Common myeloid progenitor, CD34-positive (primary cell): ENCODE measurements around the gene ODF4.
"Not testable (repeated sequence)": the region's sequence is repeated elsewhere in the genome, so short reads cannot be mapped to it uniquely, and the experiment has no call there.

Experiments used
- CTCF ChIA-PET: fragments of 350-600 bp; sonication (Branson Sonifier 250); formaldehyde crosslinking; loops from one replicate; lab custom pipeline; 2021; ENCODE audit warnings: antibody characterized with exemption; lab: Charles Lee
- POLR2A ChIA-PET: fragments of 350-600 bp; sonication (Branson Sonifier 250); formaldehyde crosslinking; loops from one replicate; lab custom pipeline; 2021; ENCODE audit warnings: antibody characterized with exemption; lab: Charles Lee
- DNase-seq, 3 donors: peaks; one replicate each; pipeline versions ENCODE4 v3.0.0 to v3.0.0-alpha.2; 2013
- H3K27ac ChIP-seq, 2 experiments: 1 replicate in 1 of 2; 2 replicates in 1 of 2; pipeline ENCODE4 v1.7.0; 2013; ENCODE audit warnings: inconsistent platforms in 2 of 2, low read length in 2 of 2, mild to moderate bottlenecking in 2 of 2, low read depth in 1 of 2, moderate library complexity in 1 of 2; ENCODE audit not compliant: severe bottlenecking in 2 of 2, insufficient read depth in 1 of 2, poor library complexity in 1 of 2
- H3K27me3 ChIP-seq, 5 experiments: replicated peaks in 2 of 5; 1 replicate in 3 of 5; 2 replicates in 2 of 5; pipeline versions ENCODE4 v1.6.1 to v1.7.0; 2013; ENCODE audit warnings: low read length in 4 of 5, mild to moderate bottlenecking in 2 of 5, moderate library complexity in 2 of 5, inconsistent platforms in 1 of 5; ENCODE audit not compliant: insufficient read depth in 5 of 5, control insufficient read depth in 4 of 5
- H3K36me3 ChIP-seq, 4 experiments: 1 replicate in 2 of 4; 2 replicates in 2 of 4; pipeline versions ENCODE4 v1.6.1 to v1.7.0; 2013; ENCODE audit warnings: low read length in 3 of 4, control low read depth in 1 of 4, mild to moderate bottlenecking in 1 of 4; ENCODE audit not compliant: control insufficient read depth in 4 of 4, insufficient read depth in 4 of 4
- H3K4me1 ChIP-seq, 4 experiments: 1 replicate in 3 of 4; 2 replicates in 1 of 4; pipeline versions ENCODE4 v1.6.1 to v1.7.1; 2013; ENCODE audit warnings: low read length in 3 of 4, mild to moderate bottlenecking in 3 of 4, control low read depth in 1 of 4, inconsistent platforms in 1 of 4, moderate library complexity in 1 of 4; ENCODE audit not compliant: control insufficient read depth in 4 of 4, insufficient read depth in 4 of 4; ENCODE audit errors: control extremely low read depth in 1 of 4
- H3K4me3 ChIP-seq, 7 experiments: 1 replicate in 4 of 7; 2 replicates in 3 of 7; pipeline versions ENCODE4 v1.5.1 to v1.7.0; 2013; ENCODE audit warnings: mild to moderate bottlenecking in 7 of 7, low read length in 6 of 7, moderate library complexity in 6 of 7, inconsistent platforms in 2 of 7, low read depth in 2 of 7, control low read depth in 1 of 7; ENCODE audit not compliant: insufficient read depth in 4 of 7, control insufficient read depth in 1 of 7; ENCODE audit errors: extremely low read depth in 1 of 7
- H3K9me3 ChIP-seq, 5 experiments: 1 replicate in 4 of 5; 2 replicates in 1 of 5; pipeline versions ENCODE4 v1.6.1 to v1.7.1; 2013; ENCODE audit warnings: low read length in 4 of 5, mild to moderate bottlenecking in 2 of 5, inconsistent platforms in 1 of 5, low read depth in 1 of 5, moderate library complexity in 1 of 5; ENCODE audit not compliant: control insufficient read depth in 4 of 5, insufficient read depth in 2 of 5; ENCODE audit errors: control extremely low read depth in 1 of 5
- WGBS: methylation state at CpG from one replicate; pipeline ENCODE4 v1.1.5; 2013; ENCODE audit not compliant: insufficient coverage; 5-methylcytosine and 5-hydroxymethylcytosine counted together

ODF4 gene

GRCh38 chr17:8391711-8392110 is 52.1 kb downstream of the ODF4 start:
- POLR2A ChIA-PET, result interaction anchor here (0.6 kb wide), 1 partner anchor 133 kb away, joined by 3 read pairs; no protein-coding TSS in a partner anchor
- Histone ChIP-seq H3K4me1 (peaks cover 0 to 10% (median 4%) of the 10 kb centered on the region in 4 experiments), H3K36me3 (no peaks in the 10 kb centered on the region), H3K4me3 (no peak overlapping the region), H3K27me3 (peaks cover 0 to 3% (median 2%) of the 10 kb centered on the region in 5 experiments), H3K9me3 (no peaks in the 10 kb centered on the region), H3K27ac (no peak overlapping the region)
- WGBS, result 85% methylated on average over 6 of the region's 9 CpGs
- CTCF ChIA-PET, result interaction anchor here (0.6 to 2.2 kb wide), 4 partner anchors 9 to 18 kb away, joined by 3 to 10 read pairs (median 4); partner anchors contain the start of gene RPL26
- no peak for DNase-seq

- Histone ChIP-seq H3K4me3 (no peak overlapping the region), H3K36me3 (no peaks in the 10 kb centered on the region), H3K9me3 (no peaks in the 10 kb centered on the region), H3K27me3 (peaks cover 0 to 3% (median 2%) of the 10 kb centered on the region in 5 experiments), H3K27ac (no peak overlapping the region), H3K4me1 (peaks cover 0 to 10% (median 4%) of the 10 kb centered on the region in 4 experiments)
- WGBS, result 97% methylated on average over 18 of the region's 18 CpGs
- DNase-seq, result no peak
- POLR2A ChIA-PET, result interaction anchor here (1.3 kb wide), 1 partner anchor 16 kb away, joined by 3 read pairs; the partner anchor contains the start of gene KRABD2
- CTCF ChIA-PET, result interaction anchor here (0.6 to 2.2 kb wide), 2 partner anchors 10 to 17 kb away, joined by 3 to 10 read pairs; partner anchors contain the start of gene RPL26
These were observed 52.6 kb downstream of the ODF4 start for GRCh38 chr17:8392274-8392673.

- H3K27ac ChIP-seq, result no peak overlapping the region
- H3K9me3 ChIP-seq, result no peaks in the 10 kb centered on the region
- 93% methylated on average over 40 of the region's 46 CpGs for WGBS
- DNase-seq, result peak in 2 of 3 donors; percentile 55 to 69
- ChIA-PET POLR2A (interaction anchor here (1.3 kb wide), 1 partner anchor 16 kb away, joined by 3 read pairs; the partner anchor contains the start of gene KRABD2), CTCF (interaction anchor here (1.0 to 2.2 kb wide), 2 partner anchors 10 to 17 kb away, joined by 5 to 10 read pairs; partner anchors contain the start of gene RPL26)
- peaks cover 0 to 10% (median 4%) of the 10 kb centered on the region in 4 experiments for H3K4me1 ChIP-seq
- H3K4me3 ChIP-seq, result no peak overlapping the region
- peaks cover 0 to 6% (median 3%) of the 10 kb centered on the region in 5 experiments for H3K27me3 ChIP-seq
- H3K36me3 ChIP-seq, result no peaks in the 10 kb centered on the region
These were observed 53.2 kb downstream of the ODF4 start for GRCh38 chr17:8392674-8393469.

DNA sequence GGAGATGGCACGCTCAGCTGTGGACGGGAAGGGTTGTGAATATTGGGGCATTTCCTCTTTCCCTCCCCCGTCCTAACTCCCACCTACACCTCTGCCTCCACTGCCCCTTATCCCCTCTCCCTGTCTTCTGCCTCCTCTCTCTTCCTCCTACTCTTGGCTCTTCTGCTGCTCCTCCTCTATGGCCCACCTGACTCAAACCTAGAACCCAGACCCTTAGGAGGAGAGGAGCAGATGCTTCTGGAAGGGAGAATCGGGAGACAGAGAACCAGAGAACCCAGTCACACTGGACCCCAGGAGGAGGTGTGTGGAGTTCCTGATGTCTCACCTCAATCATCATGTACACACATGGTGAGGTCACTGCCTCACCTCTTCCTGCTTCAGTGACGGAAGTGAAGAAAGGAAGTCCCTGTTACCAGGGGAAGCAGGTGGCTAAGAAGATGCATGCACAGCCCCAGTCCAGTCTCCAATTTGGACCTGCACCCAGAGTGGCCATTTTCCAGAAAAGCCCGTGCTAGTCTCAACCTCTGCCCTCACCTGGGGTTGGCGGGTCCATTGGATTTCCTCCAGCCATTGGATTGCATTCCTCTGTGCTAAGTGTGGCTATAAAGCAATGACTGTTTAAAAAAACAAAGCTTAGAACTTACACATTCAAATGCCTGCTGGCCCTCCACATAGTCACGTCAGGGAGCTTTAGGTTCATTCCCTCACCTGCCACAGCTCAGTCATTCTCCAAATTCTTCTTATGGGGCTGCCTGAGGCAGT is 54.0 kb downstream of the ODF4 start:
- H3K27me3 ChIP-seq, result peaks cover 0 to 6% (median 4%) of the 10 kb centered on the region in 5 experiments
- DNase-seq, result peak; percentile 63 to 82 (median 71)
- no peaks in the 10 kb centered on the region for H3K9me3 ChIP-seq
- H3K27ac ChIP-seq, result no peak overlapping the region
- H3K4me1 ChIP-seq, result peaks cover 0 to 10% (median 4%) of the 10 kb centered on the region in 4 experiments
- no peaks in the 10 kb centered on the region for H3K36me3 ChIP-seq
- CTCF ChIA-PET, result interaction anchor here (1.0 to 2.2 kb wide), 4 partner anchors 10 to 16 kb away, joined by 3 to 10 read pairs (median 4); partner anchors contain the start of gene RPL26
- POLR2A ChIA-PET, result interaction anchor here (1.3 kb wide), 1 partner anchor 17 kb away, joined by 3 read pairs; the partner anchor contains the start of gene KRABD2
- 57% methylated on average over 6 of the region's 8 CpGs for WGBS
- peak overlapping the region in 1 of 7 experiments; percentile 17 for H3K4me3 ChIP-seq

GRCh38 chr17:8394497-8394896 is 54.9 kb downstream of the ODF4 start:
- CTCF ChIA-PET, result interaction anchor here (0.9 to 1.3 kb wide), 4 partner anchors 11 to 127 kb away, joined by 3 read pairs; no protein-coding TSS in a partner anchor
- DNase-seq, H3K9me3 ChIP-seq, POLR2A ChIA-PET, H3K36me3 ChIP-seq, H3K27me3 ChIP-seq, H3K27ac ChIP-seq, H3K4me3 ChIP-seq: not testable (repeated sequence)
- WGBS, result 92% methylated on average over 7 of the region's 9 CpGs
- H3K4me1 ChIP-seq, result peaks cover 0 to 10% (median 4%) of the 10 kb centered on the region in 4 experiments
